GM12891 (cell line): ENCODE data around the gene APC2.

Source experiments
- POLR2A ChIP-seq: IDR thresholded peaks from 2 replicates; pipeline ENCODE4 v1.6.1; 2011; ENCODE audit warnings: low read depth, low read length, control low read depth
- POLR2AphosphoS5 ChIP-seq: IDR thresholded peaks from 2 replicates; pipeline ENCODE4 v1.6.1; 2011; ENCODE audit warnings: low read depth, low read length, control low read depth
- SPI1 ChIP-seq: IDR thresholded peaks from 2 replicates; pipeline ENCODE4 v1.6.1; 2011; ENCODE audit warnings: low read depth, low read length, control low read depth

GRCh38 chr19:1400281-1401137 lies 49.4 kb upstream of the APC2 start:
- TF ChIP-seq POLR2A, result no peak
- no peak for TF ChIP-seq POLR2AphosphoS5
- no peak for TF ChIP-seq SPI1
